ENCODE data around the gene MISP. TPM values are rescaled to one million over a fixed set of nuclear protein-coding genes. Genes with fewer than 3 reads are reported as not detected.
A peak's percentile ranks its signal among the peaks of the same experiment; 100 is the strongest.

MISP gene
- total and polyA plus RNA-seq, 2 of the 13 experiments (the other 11 are each of a cell fraction or from before 2014, with no cell fraction given): 0.67 to 1.3 TPM

- peak; percentile 70; the same call in 1 of the 2 replicates for TF ChIP-seq TFAP4 (IDR thresholded peaks at IDR 0.05; ENCODE audit: borderline replicate concordance, low read depth)
- no peak for TF ChIP-seq KDM4B (CRISPR knock-in tag; IDR thresholded peaks at IDR 0.05)
- TF ChIP-seq ATF3 (CRISPR knock-in tag; IDR thresholded peaks at IDR 0.05): peak; percentile 34; the same call in 1 of the 2 replicates
- TF ChIP-seq CBFB (CRISPR knock-in tag; IDR thresholded peaks at IDR 0.05): peak; percentile 94
- TF ChIP-seq ZNF710 (CRISPR knock-in tag; IDR thresholded peaks at IDR 0.05; ENCODE audit: borderline replicate concordance): no peak
- TF ChIP-seq KAT2B (IDR thresholded peaks at IDR 0.05; ENCODE audit: borderline replicate concordance, low read depth, low read length): no peak
- TF ChIP-seq ZNF512B (CRISPR knock-in tag; IDR thresholded peaks at IDR 0.05; ENCODE audit: borderline replicate concordance): peak; percentile 79; the same call in 1 of the 2 replicates
- TF ChIP-seq FOSL2 (CRISPR knock-in tag; IDR thresholded peaks at IDR 0.05): peak; percentile 86
- TF ChIP-seq ETS1 (CRISPR knock-in tag; IDR thresholded peaks at IDR 0.05): no peak
- TF ChIP-seq CCDC6 (CRISPR knock-in tag; IDR thresholded peaks at IDR 0.05): peak; percentile 57; the same call in 1 of the 2 replicates
- TF ChIP-seq ZNF510 (CRISPR knock-in tag; IDR thresholded peaks at IDR 0.05; ENCODE audit: low read depth): no peak
- TF ChIP-seq ZNF432 (CRISPR knock-in tag; IDR thresholded peaks at IDR 0.05; ENCODE audit: borderline replicate concordance): no peak
- peak; percentile 94 for TF ChIP-seq TEAD3 (CRISPR knock-in tag; optimal IDR thresholded peaks at IDR 0.05; ENCODE audit: borderline replicate concordance)
- TF ChIP-seq GTF2F1 (IDR thresholded peaks at IDR 0.05; ENCODE audit: low read length): no peak
- TF ChIP-seq ZNF274 (CRISPR knock-in tag; IDR thresholded peaks at IDR 0.05): no peak
- TF ChIP-seq ZBTB7A (CRISPR knock-in tag; IDR thresholded peaks at IDR 0.05): peak; percentile 61; the same call in 1 of the 2 replicates
- TF ChIP-seq ZNF766 (CRISPR knock-in tag; IDR thresholded peaks at IDR 0.05; ENCODE audit: borderline replicate concordance): 0 out of 2 replicates have a peak, but pooled peaks have one; percentile 20
- peak; percentile 84 for TF ChIP-seq ZNF746 (CRISPR knock-in tag; IDR thresholded peaks at IDR 0.05)
- TF ChIP-seq ZNF367 (CRISPR knock-in tag; IDR thresholded peaks at IDR 0.05; ENCODE audit: borderline replicate concordance): no peak
- no peak for TF ChIP-seq TCF12 (IDR thresholded peaks at IDR 0.05)
- no peak for TF ChIP-seq TCF12 (CRISPR knock-in tag; IDR thresholded peaks at IDR 0.05)
- TF ChIP-seq HOXA7 (CRISPR knock-in tag; IDR thresholded peaks at IDR 0.05): no peak
Measured at GRCh38 chr19:752652-753517, 2.0 kb downstream of the MISP start (continued).

All from HepG2 (cell line).